HEK293 (cell line): ENCODE measurements around the gene GALT.
A peak's percentile ranks its signal among the peaks of the same experiment; 100 is the strongest.

Experiments used
- CTCF ChIA-PET: fragments of 350-600 bp; formaldehyde crosslinking; extraction: SDS; loops from one replicate; lab custom pipeline; 2021; ENCODE audit warnings: antibody characterized with exemption; lab: Yijun Ruan, JAX
- POLR2A ChIA-PET: fragments of 300-600 bp; formaldehyde crosslinking; extraction: SDS; loops from one replicate; lab custom pipeline; 2020; ENCODE audit warnings: antibody characterized with exemption, inconsistent platforms; lab: Yijun Ruan, JAX
- H3K27ac ChIP-seq: fragments of 200-500 bp; sonication (Bioruptor generic); 2 replicates; pipeline ENCODE4 v1.5.1; 2014; ENCODE audit warnings: low read depth, low read length, control low read depth, inconsistent platforms; ENCODE audit errors: extremely low read depth
- H3K36me3 ChIP-seq, 2 experiments: fragments of 200-500 bp in 1 of 2; sonication (Bioruptor generic) in 1 of 2; 1 replicate in 1 of 2; 2 replicates in 1 of 2; pipeline ENCODE4 v1.5.1; 2014 to 2017; ENCODE audit warnings: inconsistent platforms in 2 of 2, low read length in 2 of 2; ENCODE audit not compliant: control insufficient read depth in 2 of 2, insufficient read depth in 1 of 2
- H3K4me1 ChIP-seq: fragments of 200-500 bp; sonication (Bioruptor generic); 2 replicates; pipeline ENCODE4 v1.5.1; 2014; ENCODE audit warnings: mild to moderate bottlenecking, low read length, inconsistent platforms; ENCODE audit not compliant: control insufficient read depth, insufficient read depth
- H3K4me3 ChIP-seq: 2 replicates; pipeline ENCODE4 v1.5.1; 2011; ENCODE audit warnings: low read depth, mild to moderate bottlenecking, control low read depth, low read length, moderate library complexity
- H3K9me3 ChIP-seq: fragments of 200-500 bp; sonication (Bioruptor generic); 2 replicates; pipeline ENCODE4 v1.5.1; 2014; ENCODE audit warnings: low read depth, low read length, inconsistent platforms; ENCODE audit not compliant: control insufficient read depth, insufficient read depth
- GLI4 ChIP-seq: fragments of 450-650 bp; formaldehyde crosslinking; IDR thresholded peaks from 2 replicates; pipeline ENCODE4 v1.5.1; 2016; ENCODE audit warnings: missing biosample characterization, missing genetic modification characterization
- RBAK ChIP-seq: fragments of 450-650 bp; formaldehyde crosslinking; IDR thresholded peaks from 2 replicates; pipeline ENCODE4 v1.5.1; 2016; ENCODE audit warnings: missing biosample characterization, missing genetic modification characterization
- ZBTB21 ChIP-seq: fragments of 450-650 bp; formaldehyde crosslinking; IDR thresholded peaks from 2 replicates; pipeline ENCODE4 v1.5.1; 2017; ENCODE audit warnings: missing biosample characterization, missing genetic modification characterization
- ZFP3 ChIP-seq: fragments of 450-650 bp; formaldehyde crosslinking; IDR thresholded peaks from 2 replicates; pipeline ENCODE4 v1.5.1; 2016; ENCODE audit warnings: low read depth, missing biosample characterization, missing genetic modification characterization
- ZNF175 ChIP-seq: fragments of 450-650 bp; formaldehyde crosslinking; IDR thresholded peaks from 2 replicates; pipeline ENCODE4 v1.5.1; 2016; ENCODE audit warnings: missing biosample characterization, missing genetic modification characterization
- ZNF214 ChIP-seq: fragments of 450-650 bp; formaldehyde crosslinking; IDR thresholded peaks from 2 replicates; pipeline ENCODE4 v1.5.1; 2017; ENCODE audit warnings: missing biosample characterization, mild to moderate bottlenecking, missing genetic modification characterization, borderline replicate concordance
- ZNF544 ChIP-seq: fragments of 450-650 bp; formaldehyde crosslinking; IDR thresholded peaks from 2 replicates; pipeline ENCODE4 v1.5.0; 2017; ENCODE audit warnings: missing biosample characterization, missing genetic modification characterization
- ZNF548 ChIP-seq: fragments of 450-650 bp; formaldehyde crosslinking; IDR thresholded peaks from 2 replicates; pipeline ENCODE4 v1.5.1; 2016; ENCODE audit warnings: missing biosample characterization, missing genetic modification characterization
- ZNF626 ChIP-seq: fragments of 450-650 bp; sonication (Bioruptor Pico); formaldehyde crosslinking; IDR thresholded peaks from 2 replicates; pipeline ENCODE4 v1.5.1; 2018; ENCODE audit warnings: missing biosample characterization, missing genetic modification characterization, inconsistent platforms
- ZNF768 ChIP-seq: fragments of 450-650 bp; formaldehyde crosslinking; IDR thresholded peaks from 2 replicates; pipeline ENCODE4 v1.5.1; 2018; ENCODE audit warnings: missing biosample characterization, mild to moderate bottlenecking, missing genetic modification characterization
- TF ChIP-seq, protein P1 (sequence below): fragments of 450-650 bp; formaldehyde crosslinking; IDR thresholded peaks from 2 replicates; pipeline ENCODE4 v1.5.1; 2016; ENCODE audit warnings: missing biosample characterization, missing genetic modification characterization
- TF ChIP-seq, protein P2 (sequence below): fragments of 450-650 bp; formaldehyde crosslinking; IDR thresholded peaks from 2 replicates; pipeline ENCODE4 v1.5.1; 2016; ENCODE audit warnings: missing biosample characterization, missing genetic modification characterization
- TF ChIP-seq, protein P3 (sequence below): fragments of 450-650 bp; formaldehyde crosslinking; IDR thresholded peaks from 2 replicates; pipeline ENCODE4; 2016; ENCODE audit warnings: missing biosample characterization, missing genetic modification characterization
- TF ChIP-seq, protein P4 (sequence below): fragments of 450-650 bp; formaldehyde crosslinking; IDR thresholded peaks from 2 replicates; pipeline ENCODE4 v1.5.1; 2016; ENCODE audit warnings: missing biosample characterization, missing genetic modification characterization
- TF ChIP-seq, protein P5 (sequence below): fragments of 450-650 bp; formaldehyde crosslinking; IDR thresholded peaks from 2 replicates; pipeline ENCODE4 v1.5.1; 2016; ENCODE audit warnings: missing biosample characterization, missing genetic modification characterization
- TF ChIP-seq, protein P6 (sequence below): fragments of 450-650 bp; formaldehyde crosslinking; IDR thresholded peaks from 2 replicates; pipeline ENCODE4 v1.5.1; 2016; ENCODE audit warnings: missing biosample characterization, missing genetic modification characterization, borderline replicate concordance
- TF ChIP-seq, protein P7 (sequence below): fragments of 450-650 bp; formaldehyde crosslinking; conservative IDR thresholded peaks from 2 replicates; pipeline ENCODE4 v1.5.1; 2016; ENCODE audit warnings: low read depth, missing biosample characterization, missing genetic modification characterization

Gene GALT

DNA sequence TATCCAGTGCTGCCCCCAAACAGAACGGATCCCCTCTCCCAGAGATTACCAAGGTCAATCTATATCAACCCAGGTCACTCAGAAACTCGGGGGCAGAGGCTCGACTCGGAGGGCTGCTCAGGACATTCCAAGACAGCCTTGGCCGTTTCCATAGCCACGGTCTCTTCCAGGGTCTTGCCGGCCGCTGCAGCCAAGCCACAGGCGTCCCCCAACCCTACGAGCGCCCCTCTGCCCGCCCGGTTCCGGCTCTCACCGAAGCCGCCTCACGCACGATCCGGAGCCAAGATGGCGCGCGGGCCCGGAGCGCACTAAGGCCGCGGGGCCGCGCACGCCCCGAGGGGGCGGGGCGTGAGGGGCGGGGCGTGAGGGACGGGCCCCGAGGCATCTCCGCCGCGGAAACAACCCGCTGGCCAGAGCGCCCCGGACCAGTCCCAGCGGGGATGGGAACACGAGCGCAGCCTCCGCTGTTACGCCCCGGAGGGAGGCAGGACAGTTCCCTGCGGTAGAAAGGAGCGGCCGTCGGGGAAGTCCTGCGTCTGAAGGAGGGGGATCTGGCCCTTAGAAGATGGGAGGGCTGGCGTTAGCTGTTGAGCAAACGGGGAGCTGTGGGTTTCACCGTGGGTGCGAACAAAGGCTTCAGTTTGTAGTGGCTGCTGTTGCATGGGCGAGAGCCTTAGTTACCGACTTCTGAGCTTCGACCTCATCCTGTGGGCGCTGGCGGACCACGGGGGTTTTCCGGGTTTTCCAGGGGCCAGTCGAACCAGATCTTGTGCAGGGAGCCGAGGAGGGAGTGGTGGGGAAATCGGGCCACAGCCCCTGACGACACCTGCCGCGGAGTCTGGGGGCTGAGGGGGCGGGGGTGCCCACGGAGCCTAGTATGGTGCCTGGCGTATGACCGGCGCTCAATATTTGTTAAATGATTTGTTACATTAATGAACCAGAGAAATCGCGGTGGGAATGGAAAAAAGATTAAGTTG is 34.4 kb upstream of the GALT start, which contains the start of gene RPP25L:
TSS of gene RPP25L (minus strand) at position 287 of the 977 bp plus-strand sequence. CDS start 801 bp downstream, outside the sequence.
- H3K36me3 ChIP-seq = peaks cover 5 to 53% of the 10 kb centered on the region in 2 experiments; a peak in 2 of 3 replicates
- no peaks in the 10 kb centered on the region for H3K9me3 ChIP-seq
- ChIA-PET POLR2A (interaction anchor here (0.6 to 2.4 kb wide), 4 partner anchors 21 to 512 kb away, joined by 3 to 11 read pairs (median 5); partner anchors contain the start of gene SIGMAR1), CTCF (interaction anchor here (0.6 to 10.3 kb wide), 9 partner anchors 8 to 534 kb away, joined by 3 to 164 read pairs (median 5); partner anchors contain the start of genes ARID3C, DCTN3 and SIGMAR1)
- H3K27ac ChIP-seq = peak within 1 kb of the TSS; percentile 87
- no peaks in the 10 kb centered on the region for H3K4me1 ChIP-seq
- peak within 1 kb of the TSS; percentile 76 for H3K4me3 ChIP-seq
- TF ChIP-seq ZFP3 (tag by site-specific recombination) (no peak), RBAK (tag by site-specific recombination) (no peak), GLI4 (tag by site-specific recombination) (no peak), ZNF544 (tag by site-specific recombination) (no peak), ZNF175 (tag by site-specific recombination) (no peak), ZNF548 (no peak), ZNF768 (tag by site-specific recombination) (no peak), ZNF214 (no peak), ZNF626 (no peak), ZBTB21 (tag by site-specific recombination) (no peak)
- TF ChIP-seq, protein P1, sequence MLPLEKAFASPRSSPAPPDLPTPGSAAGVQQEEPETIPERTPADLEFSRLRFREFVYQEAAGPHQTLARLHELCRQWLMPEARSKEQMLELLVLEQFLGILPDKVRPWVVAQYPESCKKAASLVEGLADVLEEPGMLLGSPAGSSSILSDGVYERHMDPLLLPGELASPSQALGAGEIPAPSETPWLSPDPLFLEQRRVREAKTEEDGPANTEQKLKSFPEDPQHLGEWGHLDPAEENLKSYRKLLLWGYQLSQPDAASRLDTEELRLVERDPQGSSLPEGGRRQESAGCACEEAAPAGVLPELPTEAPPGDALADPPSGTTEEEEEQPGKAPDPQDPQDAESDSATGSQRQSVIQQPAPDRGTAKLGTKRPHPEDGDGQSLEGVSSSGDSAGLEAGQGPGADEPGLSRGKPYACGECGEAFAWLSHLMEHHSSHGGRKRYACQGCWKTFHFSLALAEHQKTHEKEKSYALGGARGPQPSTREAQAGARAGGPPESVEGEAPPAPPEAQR (tag by site-specific recombination) = no peak
- TF ChIP-seq, protein P2, sequence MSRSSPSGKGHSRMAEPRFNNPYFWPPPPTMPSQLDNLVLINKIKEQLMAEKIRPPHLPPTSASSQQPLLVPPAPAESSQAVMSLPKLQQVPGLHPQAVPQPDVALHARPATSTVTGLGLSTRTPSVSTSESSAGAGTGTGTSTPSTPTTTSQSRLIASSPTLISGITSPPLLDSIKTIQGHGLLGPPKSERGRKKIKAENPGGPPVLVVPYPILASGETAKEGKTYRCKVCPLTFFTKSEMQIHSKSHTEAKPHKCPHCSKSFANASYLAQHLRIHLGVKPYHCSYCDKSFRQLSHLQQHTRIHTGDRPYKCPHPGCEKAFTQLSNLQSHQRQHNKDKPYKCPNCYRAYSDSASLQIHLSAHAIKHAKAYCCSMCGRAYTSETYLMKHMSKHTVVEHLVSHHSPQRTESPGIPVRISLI = no peak
- TF ChIP-seq, protein P3, sequence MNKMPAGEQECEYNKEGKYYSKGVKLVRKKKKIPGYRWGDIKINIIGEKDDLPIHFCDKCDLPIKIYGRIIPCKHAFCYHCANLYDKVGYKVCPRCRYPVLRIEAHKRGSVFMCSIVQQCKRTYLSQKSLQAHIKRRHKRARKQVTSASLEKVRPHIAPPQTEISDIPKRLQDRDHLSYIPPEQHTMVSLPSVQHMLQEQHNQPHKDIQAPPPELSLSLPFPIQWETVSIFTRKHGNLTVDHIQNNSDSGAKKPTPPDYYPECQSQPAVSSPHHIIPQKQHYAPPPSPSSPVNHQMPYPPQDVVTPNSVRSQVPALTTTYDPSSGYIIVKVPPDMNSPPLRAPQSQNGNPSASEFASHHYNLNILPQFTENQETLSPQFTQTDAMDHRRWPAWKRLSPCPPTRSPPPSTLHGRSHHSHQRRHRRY (tag by site-specific recombination) = no peak
- TF ChIP-seq, protein P4, sequence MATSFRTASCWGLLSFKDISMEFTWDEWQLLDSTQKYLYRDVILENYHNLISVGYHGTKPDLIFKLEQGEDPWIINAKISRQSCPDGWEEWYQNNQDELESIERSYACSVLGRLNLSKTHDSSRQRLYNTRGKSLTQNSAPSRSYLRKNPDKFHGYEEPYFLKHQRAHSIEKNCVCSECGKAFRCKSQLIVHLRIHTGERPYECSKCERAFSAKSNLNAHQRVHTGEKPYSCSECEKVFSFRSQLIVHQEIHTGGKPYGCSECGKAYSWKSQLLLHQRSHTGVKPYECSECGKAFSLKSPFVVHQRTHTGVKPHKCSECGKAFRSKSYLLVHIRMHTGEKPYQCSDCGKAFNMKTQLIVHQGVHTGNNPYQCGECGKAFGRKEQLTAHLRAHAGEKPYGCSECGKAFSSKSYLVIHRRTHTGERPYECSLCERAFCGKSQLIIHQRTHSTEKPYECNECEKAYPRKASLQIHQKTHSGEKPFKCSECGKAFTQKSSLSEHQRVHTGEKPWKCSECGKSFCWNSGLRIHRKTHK (tag by site-specific recombination) = no peak
- TF ChIP-seq, protein P5, sequence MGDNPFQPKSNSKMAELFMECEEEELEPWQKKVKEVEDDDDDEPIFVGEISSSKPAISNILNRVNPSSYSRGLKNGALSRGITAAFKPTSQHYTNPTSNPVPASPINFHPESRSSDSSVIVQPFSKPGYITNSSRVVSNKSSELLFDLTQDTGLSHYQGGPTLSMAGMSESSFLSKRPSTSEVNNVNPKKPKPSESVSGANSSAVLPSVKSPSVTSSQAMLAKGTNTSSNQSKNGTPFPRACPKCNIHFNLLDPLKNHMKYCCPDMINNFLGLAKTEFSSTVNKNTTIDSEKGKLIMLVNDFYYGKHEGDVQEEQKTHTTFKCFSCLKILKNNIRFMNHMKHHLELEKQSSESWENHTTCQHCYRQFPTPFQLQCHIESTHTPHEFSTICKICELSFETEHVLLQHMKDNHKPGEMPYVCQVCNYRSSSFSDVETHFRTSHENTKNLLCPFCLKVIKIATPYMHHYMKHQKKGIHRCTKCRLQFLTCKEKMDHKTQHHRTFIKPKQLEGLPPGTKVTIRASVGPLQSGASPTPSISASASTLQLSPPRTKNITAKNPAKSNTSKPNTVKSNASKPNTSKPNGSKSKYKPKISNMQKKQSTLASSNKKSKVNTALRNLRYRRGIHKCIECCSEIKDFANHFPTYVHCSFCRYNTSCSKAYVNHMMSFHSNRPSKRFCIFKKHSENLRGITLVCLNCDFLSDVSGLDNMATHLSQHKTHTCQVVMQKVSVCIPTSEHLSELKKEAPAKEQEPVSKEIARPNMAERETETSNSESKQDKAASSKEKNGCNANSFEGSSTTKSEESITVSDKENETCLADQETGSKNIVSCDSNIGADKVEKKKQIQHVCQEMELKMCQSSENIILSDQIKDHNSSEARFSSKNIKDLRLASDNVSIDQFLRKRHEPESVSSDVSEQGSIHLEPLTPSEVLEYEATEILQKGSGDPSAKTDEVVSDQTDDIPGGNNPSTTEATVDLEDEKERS = no peak
- TF ChIP-seq, protein P6, sequence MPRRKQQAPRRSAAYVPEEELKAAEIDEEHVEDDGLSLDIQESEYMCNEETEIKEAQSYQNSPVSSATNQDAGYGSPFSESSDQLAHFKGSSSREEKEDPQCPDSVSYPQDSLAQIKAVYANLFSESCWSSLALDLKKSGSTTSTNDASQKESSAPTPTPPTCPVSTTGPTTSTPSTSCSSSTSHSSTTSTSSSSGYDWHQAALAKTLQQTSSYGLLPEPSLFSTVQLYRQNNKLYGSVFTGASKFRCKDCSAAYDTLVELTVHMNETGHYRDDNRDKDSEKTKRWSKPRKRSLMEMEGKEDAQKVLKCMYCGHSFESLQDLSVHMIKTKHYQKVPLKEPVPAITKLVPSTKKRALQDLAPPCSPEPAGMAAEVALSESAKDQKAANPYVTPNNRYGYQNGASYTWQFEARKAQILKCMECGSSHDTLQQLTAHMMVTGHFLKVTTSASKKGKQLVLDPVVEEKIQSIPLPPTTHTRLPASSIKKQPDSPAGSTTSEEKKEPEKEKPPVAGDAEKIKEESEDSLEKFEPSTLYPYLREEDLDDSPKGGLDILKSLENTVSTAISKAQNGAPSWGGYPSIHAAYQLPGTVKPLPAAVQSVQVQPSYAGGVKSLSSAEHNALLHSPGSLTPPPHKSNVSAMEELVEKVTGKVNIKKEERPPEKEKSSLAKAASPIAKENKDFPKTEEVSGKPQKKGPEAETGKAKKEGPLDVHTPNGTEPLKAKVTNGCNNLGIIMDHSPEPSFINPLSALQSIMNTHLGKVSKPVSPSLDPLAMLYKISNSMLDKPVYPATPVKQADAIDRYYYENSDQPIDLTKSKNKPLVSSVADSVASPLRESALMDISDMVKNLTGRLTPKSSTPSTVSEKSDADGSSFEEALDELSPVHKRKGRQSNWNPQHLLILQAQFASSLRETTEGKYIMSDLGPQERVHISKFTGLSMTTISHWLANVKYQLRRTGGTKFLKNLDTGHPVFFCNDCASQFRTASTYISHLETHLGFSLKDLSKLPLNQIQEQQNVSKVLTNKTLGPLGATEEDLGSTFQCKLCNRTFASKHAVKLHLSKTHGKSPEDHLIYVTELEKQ = no peak
- TF ChIP-seq, protein P7, sequence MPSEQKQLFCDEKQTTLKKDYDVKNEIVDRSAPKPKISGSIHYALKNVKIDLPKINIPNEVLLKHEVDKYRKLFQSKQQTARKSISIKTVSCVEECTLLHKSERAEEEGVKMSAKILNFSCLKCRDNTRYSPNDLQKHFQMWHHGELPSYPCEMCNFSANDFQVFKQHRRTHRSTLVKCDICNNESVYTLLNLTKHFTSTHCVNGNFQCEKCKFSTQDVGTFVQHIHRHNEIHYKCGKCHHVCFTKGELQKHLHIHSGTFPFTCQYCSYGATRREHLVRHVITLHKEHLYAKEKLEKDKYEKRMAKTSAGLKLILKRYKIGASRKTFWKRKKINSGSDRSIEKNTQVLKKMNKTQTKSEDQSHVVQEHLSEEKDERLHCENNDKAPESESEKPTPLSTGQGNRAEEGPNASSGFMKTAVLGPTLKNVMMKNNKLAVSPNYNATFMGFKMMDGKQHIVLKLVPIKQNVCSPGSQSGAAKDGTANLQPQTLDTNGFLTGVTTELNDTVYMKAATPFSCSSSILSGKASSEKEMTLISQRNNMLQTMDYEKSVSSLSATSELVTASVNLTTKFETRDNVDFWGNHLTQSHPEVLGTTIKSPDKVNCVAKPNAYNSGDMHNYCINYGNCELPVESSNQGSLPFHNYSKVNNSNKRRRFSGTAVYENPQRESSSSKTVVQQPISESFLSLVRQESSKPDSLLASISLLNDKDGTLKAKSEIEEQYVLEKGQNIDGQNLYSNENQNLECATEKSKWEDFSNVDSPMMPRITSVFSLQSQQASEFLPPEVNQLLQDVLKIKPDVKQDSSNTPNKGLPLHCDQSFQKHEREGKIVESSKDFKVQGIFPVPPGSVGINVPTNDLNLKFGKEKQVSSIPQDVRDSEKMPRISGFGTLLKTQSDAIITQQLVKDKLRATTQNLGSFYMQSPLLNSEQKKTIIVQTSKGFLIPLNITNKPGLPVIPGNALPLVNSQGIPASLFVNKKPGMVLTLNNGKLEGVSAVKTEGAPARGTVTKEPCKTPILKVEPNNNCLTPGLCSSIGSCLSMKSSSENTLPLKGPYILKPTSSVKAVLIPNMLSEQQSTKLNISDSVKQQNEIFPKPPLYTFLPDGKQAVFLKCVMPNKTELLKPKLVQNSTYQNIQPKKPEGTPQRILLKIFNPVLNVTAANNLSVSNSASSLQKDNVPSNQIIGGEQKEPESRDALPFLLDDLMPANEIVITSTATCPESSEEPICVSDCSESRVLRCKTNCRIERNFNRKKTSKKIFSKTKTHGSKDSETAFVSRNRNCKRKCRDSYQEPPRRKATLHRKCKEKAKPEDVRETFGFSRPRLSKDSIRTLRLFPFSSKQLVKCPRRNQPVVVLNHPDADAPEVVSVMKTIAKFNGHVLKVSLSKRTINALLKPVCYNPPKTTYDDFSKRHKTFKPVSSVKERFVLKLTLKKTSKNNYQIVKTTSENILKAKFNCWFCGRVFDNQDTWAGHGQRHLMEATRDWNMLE (tag by site-specific recombination) = no peak
